Neuron (in vitro differentiated cells): Measurements from ENCODE around the gene CACFD1.

Source experiments
- H2AFZ ChIP-seq: one replicate; pipeline ENCODE4 v1.6.1; 2013; ENCODE audit warnings: low read depth, mild to moderate bottlenecking, inconsistent platforms, low read length, moderate library complexity
- H3K27me3 ChIP-seq: one replicate; pipeline ENCODE4 v1.6.1; 2013; ENCODE audit warnings: low read length; ENCODE audit not compliant: insufficient read depth
- H3K36me3 ChIP-seq: one replicate; pipeline ENCODE4 v1.6.1; 2013; ENCODE audit warnings: low read length; ENCODE audit not compliant: insufficient read depth
- H3K4me1 ChIP-seq: one replicate; pipeline ENCODE4 v1.6.1; 2013; ENCODE audit warnings: low read length; ENCODE audit not compliant: insufficient read depth
- H3K4me3 ChIP-seq: 2 replicates; pipeline ENCODE4 v1.5.1; 2013; ENCODE audit warnings: mild to moderate bottlenecking, low read length, moderate library complexity
- H3K9me3 ChIP-seq: one replicate; pipeline ENCODE4 v1.6.1; 2013; ENCODE audit warnings: low read length

Gene CACFD1

GRCh38 chr9:133472753-133473378 lies 13.1 kb downstream of the CACFD1 start:
- H3K27me3 ChIP-seq: no peaks in the 10 kb centered on the region
- H3K4me1 ChIP-seq: peaks cover 2% of the 10 kb centered on the region
- H2AFZ ChIP-seq: no peak overlapping the region
- no peaks in the 10 kb centered on the region for H3K9me3 ChIP-seq
- H3K4me3 ChIP-seq: no peak overlapping the region
- H3K36me3 ChIP-seq: peaks cover 19% of the 10 kb centered on the region

- no peaks in the 10 kb centered on the region for H3K9me3 ChIP-seq
- no peak overlapping the region for H3K4me3 ChIP-seq
- H2AFZ ChIP-seq: no peak overlapping the region
- peaks cover 9% of the 10 kb centered on the region for H3K4me1 ChIP-seq
- H3K36me3 ChIP-seq: peaks cover 13% of the 10 kb centered on the region
- H3K27me3 ChIP-seq: no peaks in the 10 kb centered on the region
Measured at GRCh38 chr9:133473743-133474142, 14.0 kb downstream of the CACFD1 start.

- H3K4me1 ChIP-seq: peaks cover 9% of the 10 kb centered on the region
- peaks cover 13% of the 10 kb centered on the region for H3K36me3 ChIP-seq
- H2AFZ ChIP-seq: no peak overlapping the region
- H3K4me3 ChIP-seq: no peak overlapping the region
- no peaks in the 10 kb centered on the region for H3K9me3 ChIP-seq
- no peaks in the 10 kb centered on the region for H3K27me3 ChIP-seq
Measured at GRCh38 chr9:133474215-133474614, 14.4 kb downstream of the CACFD1 start.

GRCh38 chr9:133474853-133475252 lies 15.1 kb downstream of the CACFD1 start:
- Histone ChIP-seq H3K27me3 (no peaks in the 10 kb centered on the region), H3K4me3 (no peak overlapping the region), H3K4me1 (peaks cover 14% of the 10 kb centered on the region), H2AFZ (no peak overlapping the region), H3K9me3 (no peaks in the 10 kb centered on the region), H3K36me3 (peaks cover 13% of the 10 kb centered on the region)

GRCh38 chr9:133475292-133476012 lies 15.7 kb downstream of the CACFD1 start:
- Histone ChIP-seq H2AFZ (no peak overlapping the region), H3K4me3 (no peak overlapping the region), H3K9me3 (no peaks in the 10 kb centered on the region), H3K27me3 (no peaks in the 10 kb centered on the region), H3K36me3 (peaks cover 13% of the 10 kb centered on the region), H3K4me1 (peaks cover 14% of the 10 kb centered on the region)

GRCh38 chr9:133476036-133476931 lies 16.5 kb downstream of the CACFD1 start:
- H3K4me1 ChIP-seq: peaks cover 14% of the 10 kb centered on the region
- no peaks in the 10 kb centered on the region for H3K27me3 ChIP-seq
- H3K4me3 ChIP-seq: no peak overlapping the region
- no peak overlapping the region for H2AFZ ChIP-seq
- no peaks in the 10 kb centered on the region for H3K9me3 ChIP-seq
- peaks cover 13% of the 10 kb centered on the region for H3K36me3 ChIP-seq

- Histone ChIP-seq H3K27me3 (no peaks in the 10 kb centered on the region), H3K9me3 (no peaks in the 10 kb centered on the region), H2AFZ (no peak overlapping the region), H3K36me3 (peaks cover 9% of the 10 kb centered on the region), H3K4me1 (peaks cover 14% of the 10 kb centered on the region), H3K4me3 (no peak overlapping the region)
Measured at GRCh38 chr9:133476941-133477340, 17.2 kb downstream of the CACFD1 start.

- Histone ChIP-seq H3K27me3 (no peaks in the 10 kb centered on the region), H2AFZ (no peak overlapping the region), H3K36me3 (peaks cover 6% of the 10 kb centered on the region), H3K9me3 (no peaks in the 10 kb centered on the region), H3K4me3 (no peak overlapping the region), H3K4me1 (peaks cover 14% of the 10 kb centered on the region)
Measured at GRCh38 chr9:133477461-133477860, 17.7 kb downstream of the CACFD1 start.

- Histone ChIP-seq H3K36me3 (peaks cover 6% of the 10 kb centered on the region), H3K4me3 (peak overlapping the region; percentile 52), H3K9me3 (no peaks in the 10 kb centered on the region), H2AFZ (peak overlapping the region; percentile 28), H3K4me1 (peaks cover 14% of the 10 kb centered on the region), H3K27me3 (no peaks in the 10 kb centered on the region)
Measured at GRCh38 chr9:133477992-133478850, 18.4 kb downstream of the CACFD1 start.

- Histone ChIP-seq H3K4me1 (peaks cover 14% of the 10 kb centered on the region), H2AFZ (peak within 1 kb of the TSS; percentile 35), H3K36me3 (peaks cover 2% of the 10 kb centered on the region), H3K4me3 (peak within 1 kb of the TSS; percentile 52), H3K9me3 (no peaks in the 10 kb centered on the region), H3K27me3 (no peaks in the 10 kb centered on the region)
Measured at GRCh38 chr9:133478851-133479711, 19.3 kb downstream of the CACFD1 start, which contains the start of gene SLC2A6. Gene SLC2A6, minus strand, starts transcription at chr9:133479099. Its CDS starts 40 bp downstream, at chr9:133479059.

- Histone ChIP-seq H3K27me3 (peaks cover under 1% of the 10 kb centered on the region), H3K4me3 (no peak overlapping the region), H3K9me3 (no peaks in the 10 kb centered on the region), H2AFZ (no peak overlapping the region), H3K36me3 (no peaks in the 10 kb centered on the region), H3K4me1 (peaks cover 5% of the 10 kb centered on the region)
Measured at GRCh38 chr9:133483611-133484010, 23.8 kb downstream of the CACFD1 start.
